Glomerular visceral epithelial cell (primary cell): ENCODE data around the gene SEPTIN1.
A peak's percentile ranks its signal among the peaks of the same experiment; 100 is the strongest.
"Not testable (repeated sequence)": the region's sequence is repeated elsewhere in the genome, so short reads cannot be mapped to it uniquely, and the experiment has no call there.

ENCODE experiments used
- DNase-seq: peaks from one replicate; pipeline ENCODE4 v3.0.0-alpha.2; 2016; ENCODE audit errors: extremely low spot score

The SEPTIN1 gene

GRCh38 chr16:30357715-30358576 is 24.4 kb downstream of the SEPTIN1 start:
- no peak for DNase-seq

- DNase-seq, result no peak
Measured at GRCh38 chr16:30357085-30357714, 25.2 kb downstream of the SEPTIN1 start.

GRCh38 chr16:30356401-30357084 is 25.8 kb downstream of the SEPTIN1 start:
- DNase-seq, result peak; percentile 37

GRCh38 chr16:30355954-30356308 is 26.4 kb downstream of the SEPTIN1 start:
- DNase-seq, result no peak

GRCh38 chr16:30355144-30355953 is 27.0 kb downstream of the SEPTIN1 start, which contains the start of gene CD2BP2:
Gene CD2BP2, minus strand, starts transcription at chr16:30355308. Its CDS starts 627 bp downstream, at chr16:30354681.
- DNase-seq, result peak; percentile 99

- no peak for DNase-seq
Measured at GRCh38 chr16:30354423-30355143, 27.8 kb downstream of the SEPTIN1 start.

- no peak for DNase-seq
Measured at GRCh38 chr16:30353438-30354129, 28.8 kb downstream of the SEPTIN1 start.

- no peak for DNase-seq
Measured at GRCh38 chr16:30352488-30353401, 29.6 kb downstream of the SEPTIN1 start.

GRCh38 chr16:30351586-30352419 is 30.6 kb downstream of the SEPTIN1 start:
- DNase-seq, result peak; percentile 77

GRCh38 chr16:30351001-30351441 is 31.3 kb downstream of the SEPTIN1 start:
- no peak for DNase-seq

GRCh38 chr16:30350134-30350871 is 32.1 kb downstream of the SEPTIN1 start:
- peak; percentile 27 for DNase-seq

- no peak for DNase-seq
Measured at GRCh38 chr16:30349675-30350074, 32.7 kb downstream of the SEPTIN1 start.

- no peak for DNase-seq
Measured at GRCh38 chr16:30348929-30349328, 33.4 kb downstream of the SEPTIN1 start.

- no peak for DNase-seq
Measured at GRCh38 chr16:30348113-30348512, 34.2 kb downstream of the SEPTIN1 start.

GRCh38 chr16:30346286-30346685 is 36.1 kb downstream of the SEPTIN1 start:
- DNase-seq, result no peak

GRCh38 chr16:30343491-30343820 is 38.9 kb downstream of the SEPTIN1 start:
- not testable (repeated sequence) for DNase-seq

GRCh38 chr16:30342751-30343490 is 39.4 kb downstream of the SEPTIN1 start:
- no peak for DNase-seq
